ENCODE measurements around the gene PPP2R3A.

PPP2R3A gene

GRCh38 chr3:136192831-136193230 is 227.3 kb downstream of the PPP2R3A start:
- in situ Hi-C loops (cut with MboI; ENCODE audit: low sequenced_read_pairs): no loop called here

- in situ Hi-C loops (cut with MboI; ENCODE audit: low sequenced_read_pairs): no loop called here
Observed at GRCh38 chr3:136193278-136194054, 227.9 kb downstream of the PPP2R3A start.

- in situ Hi-C loops (cut with MboI; ENCODE audit: low sequenced_read_pairs): no loop called here
Observed at GRCh38 chr3:136194409-136195257, 229.1 kb downstream of the PPP2R3A start.

GRCh38 chr3:136195258-136196063 is 229.9 kb downstream of the PPP2R3A start:
- in situ Hi-C loops (cut with MboI; ENCODE audit: low sequenced_read_pairs): no loop called here

- in situ Hi-C loops (cut with MboI; ENCODE audit: low sequenced_read_pairs): no loop called here
Observed at GRCh38 chr3:136196064-136196400, 230.5 kb downstream of the PPP2R3A start, which contains the start of gene MSL2. Gene MSL2 (minus strand): TSS chr3:136196335. CDS start chr3:136195113, 1,222 bp downstream.

GRCh38 chr3:136196401-136197158 is 231.1 kb downstream of the PPP2R3A start:
- in situ Hi-C loops (cut with MboI; ENCODE audit: low sequenced_read_pairs): no loop called here

- in situ Hi-C loops (cut with MboI; ENCODE audit: low sequenced_read_pairs): no loop called here
Observed at GRCh38 chr3:136197159-136197793, 231.7 kb downstream of the PPP2R3A start.
